ENCODE measurements around the gene ALMS1.

DNA sequence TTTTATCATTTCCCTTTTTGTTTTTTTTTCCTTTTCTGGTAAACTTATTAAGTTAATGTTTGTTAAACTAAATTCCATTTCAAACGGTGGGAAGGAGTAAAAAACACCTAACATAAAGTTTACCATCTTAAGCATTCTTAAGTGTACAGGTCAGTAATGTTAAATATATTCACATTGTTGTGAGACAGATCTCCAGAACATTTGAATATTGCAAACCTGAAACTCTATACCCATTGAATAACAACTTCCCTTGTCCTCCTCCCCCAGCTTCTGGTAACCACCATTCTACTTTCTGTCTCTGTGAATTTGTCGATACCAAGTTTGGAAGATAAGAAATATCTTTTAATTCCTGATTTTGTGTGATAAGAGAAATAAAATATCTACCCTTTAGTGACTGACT is 268.5 kb downstream of the ALMS1 start:
- TF ChIP-seq POLR2AphosphoS5 (IDR thresholded peaks at IDR 0.05; ENCODE audit: low read depth, low read length) (no peak), EZH2 (IDR thresholded peaks at IDR 0.05; ENCODE audit: low read depth, low read length, severe bottlenecking) (no peak), BCL11A (IDR thresholded peaks at IDR 0.05; ENCODE audit: low read depth in 2 of 2, low read length in 2 of 2) (no peak), POLR2A (IDR thresholded peaks at IDR 0.05; ENCODE audit: control extremely low read depth in 1 of 2, low read depth in 2 of 2, low read length in 2 of 2) (no peak), HDAC2 (IDR thresholded peaks at IDR 0.05; ENCODE audit: borderline replicate concordance in 1 of 2, low read depth in 2 of 2, low read length in 2 of 2) (no peak)
- TF ChIP-seq, protein P1, sequence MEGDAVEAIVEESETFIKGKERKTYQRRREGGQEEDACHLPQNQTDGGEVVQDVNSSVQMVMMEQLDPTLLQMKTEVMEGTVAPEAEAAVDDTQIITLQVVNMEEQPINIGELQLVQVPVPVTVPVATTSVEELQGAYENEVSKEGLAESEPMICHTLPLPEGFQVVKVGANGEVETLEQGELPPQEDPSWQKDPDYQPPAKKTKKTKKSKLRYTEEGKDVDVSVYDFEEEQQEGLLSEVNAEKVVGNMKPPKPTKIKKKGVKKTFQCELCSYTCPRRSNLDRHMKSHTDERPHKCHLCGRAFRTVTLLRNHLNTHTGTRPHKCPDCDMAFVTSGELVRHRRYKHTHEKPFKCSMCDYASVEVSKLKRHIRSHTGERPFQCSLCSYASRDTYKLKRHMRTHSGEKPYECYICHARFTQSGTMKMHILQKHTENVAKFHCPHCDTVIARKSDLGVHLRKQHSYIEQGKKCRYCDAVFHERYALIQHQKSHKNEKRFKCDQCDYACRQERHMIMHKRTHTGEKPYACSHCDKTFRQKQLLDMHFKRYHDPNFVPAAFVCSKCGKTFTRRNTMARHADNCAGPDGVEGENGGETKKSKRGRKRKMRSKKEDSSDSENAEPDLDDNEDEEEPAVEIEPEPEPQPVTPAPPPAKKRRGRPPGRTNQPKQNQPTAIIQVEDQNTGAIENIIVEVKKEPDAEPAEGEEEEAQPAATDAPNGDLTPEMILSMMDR (IDR thresholded peaks at IDR 0.05; ENCODE audit: control extremely low read depth in 1 of 3, insufficient read depth in 1 of 3, low read depth in 1 of 3, low read length in 3 of 3) = no peak
